CD8-positive, alpha-beta memory T cell (primary cell): ENCODE data around the gene NR1H4. TPM values are rescaled to one million over a fixed set of nuclear protein-coding genes. Genes with fewer than 3 reads are reported as not detected.
A peak's percentile ranks its signal among the peaks of the same experiment; 100 is the strongest.
"Not testable (repeated sequence)": the region's sequence is repeated elsewhere in the genome, so short reads cannot be mapped to it uniquely, and the experiment has no call there.

ENCODE experiments used
- CTCF ChIA-PET: fragments of 350-600 bp; sonication (Branson Sonifier 250); formaldehyde crosslinking; loops from one replicate; lab custom pipeline; 2021; ENCODE audit warnings: antibody characterized with exemption; lab: Charles Lee
- POLR2A ChIA-PET: fragments of 350-600 bp; sonication (Branson Sonifier 250); formaldehyde crosslinking; loops from one replicate; lab custom pipeline; 2021; ENCODE audit warnings: antibody characterized with exemption; lab: Charles Lee
- DNase-seq, 5 donors: peaks; one replicate each; pipeline versions ENCODE4 v3.0.0 to v3.0.0-alpha.2; 2020 to 2022; ENCODE audit warnings: mixed read lengths in 1 of 5
- H3K27ac ChIP-seq: one replicate; pipeline ENCODE4 v1.7.0; 2013; ENCODE audit warnings: low read depth, mild to moderate bottlenecking, low read length, moderate library complexity
- H3K27me3 ChIP-seq: 2 replicates; pipeline ENCODE4 v1.7.0; 2013; ENCODE audit warnings: low read length, mild to moderate bottlenecking; ENCODE audit not compliant: insufficient read depth, poor library complexity, severe bottlenecking
- H3K36me3 ChIP-seq: 2 replicates; pipeline ENCODE4 v1.7.0; 2013; ENCODE audit warnings: mild to moderate bottlenecking, low read length, moderate library complexity; ENCODE audit not compliant: insufficient read depth
- H3K4me1 ChIP-seq: 2 replicates; pipeline ENCODE4 v1.7.0; 2013; ENCODE audit warnings: mild to moderate bottlenecking, low read length, moderate library complexity; ENCODE audit not compliant: insufficient read depth
- H3K4me3 ChIP-seq: 2 replicates; pipeline ENCODE4 v1.7.0; 2013; ENCODE audit warnings: mild to moderate bottlenecking, low read length
- H3K9me3 ChIP-seq: 2 replicates; pipeline ENCODE4 v1.7.0; 2013; ENCODE audit warnings: mild to moderate bottlenecking, low read length
- H3K27ac Mint-ChIP-seq, 8 donors: one replicate each; pipeline ENCODE4 v1.8.0; 2020 to 2021; ENCODE audit warnings: mixed read lengths in 8 of 8, mild to moderate bottlenecking in 6 of 8, inconsistent platforms in 3 of 8, moderate library complexity in 3 of 8
- H3K27me3 Mint-ChIP-seq, 2 donors: one replicate each; pipeline ENCODE4 v1.8.0; 2020 to 2021; ENCODE audit warnings: mixed read lengths in 2 of 2, mild to moderate bottlenecking in 1 of 2, moderate library complexity in 1 of 2
- H3K36me3 Mint-ChIP-seq, 3 donors: one replicate each; pipeline ENCODE4 v1.8.0; 2020 to 2021; ENCODE audit warnings: mixed read lengths in 3 of 3, inconsistent platforms in 1 of 3, mild to moderate bottlenecking in 1 of 3
- H3K4me1 Mint-ChIP-seq, 3 donors: one replicate each; pipeline ENCODE4 v1.8.0; 2020 to 2021; ENCODE audit warnings: mixed read lengths in 3 of 3, inconsistent platforms in 1 of 3, mild to moderate bottlenecking in 1 of 3
- H3K4me3 Mint-ChIP-seq, 7 donors: one replicate each; pipeline ENCODE4 v1.8.0; 2020 to 2021; ENCODE audit warnings: mixed read lengths in 7 of 7, mild to moderate bottlenecking in 6 of 7, moderate library complexity in 4 of 7, inconsistent platforms in 2 of 7
- H3K9me3 Mint-ChIP-seq, 5 donors: one replicate each; pipeline ENCODE4 v1.8.0; 2020 to 2022; ENCODE audit warnings: mixed read lengths in 5 of 5, mild to moderate bottlenecking in 3 of 5, moderate library complexity in 2 of 5, inconsistent platforms in 1 of 5
- polyA plus RNA-seq: library from polyadenylated mRNA; unstranded; fragments of 300-500 nt; fragmentation: Illumina TruSeq; gene quantifications from one replicate; pipeline ENCODE4 v1.2.3, GENCODE V29; 2021
- total RNA-seq, 2 experiments: library from RNA; stranded (reverse); gene quantifications; one replicate each; pipeline ENCODE4 v1.2.3, GENCODE V29; 2021

Gene NR1H4
- total and polyA plus RNA-seq, 3 experiments from 2014 or later: not detected

- no peaks in the 10 kb centered on the region for H3K9me3 Mint-ChIP-seq
- POLR2A ChIA-PET: no interaction called here
- H3K27ac Mint-ChIP-seq: no peak overlapping the region
Measured at GRCh38 chr12:100553936-100554335, 80.3 kb downstream of the NR1H4 start.

GRCh38 chr12:100554608-100555077 is 81.0 kb downstream of the NR1H4 start:
- Mint-ChIP-seq H3K36me3 (no peaks in the 10 kb centered on the region), H3K4me3 (no peak overlapping the region), H3K9me3 (no peaks in the 10 kb centered on the region), H3K4me1 (no peaks in the 10 kb centered on the region), H3K27ac (no peak overlapping the region), H3K27me3 (peaks cover 1 to 16% of the 10 kb centered on the region in 2 donors)
- Histone ChIP-seq H3K36me3 (no peaks in the 10 kb centered on the region), H3K4me1 (no peaks in the 10 kb centered on the region), H3K27me3 (no peaks in the 10 kb centered on the region), H3K9me3 (no peaks in the 10 kb centered on the region), H3K27ac (no peak overlapping the region), H3K4me3 (no peak overlapping the region)
- ChIA-PET CTCF (no interaction called here), POLR2A (no interaction called here)
- DNase-seq: peak in 1 of 5 donors; percentile 10

More at GRCh38 chr12:100553936-100554335, 80.3 kb downstream of the NR1H4 start:
- H3K4me1 ChIP-seq: no peaks in the 10 kb centered on the region
- CTCF ChIA-PET: interaction anchor here (1.4 kb wide), 1 partner anchor 319 kb away, joined by 4 read pairs; no protein-coding TSS in a partner anchor
- H3K27me3 ChIP-seq: no peaks in the 10 kb centered on the region
- H3K36me3 Mint-ChIP-seq: no peaks in the 10 kb centered on the region
- no peak overlapping the region for H3K4me3 Mint-ChIP-seq
- no peaks in the 10 kb centered on the region for H3K4me1 Mint-ChIP-seq
- H3K4me3 ChIP-seq: no peak overlapping the region
- H3K27me3 Mint-ChIP-seq: peaks cover 1 to 16% of the 10 kb centered on the region in 2 donors
- H3K36me3 ChIP-seq: no peaks in the 10 kb centered on the region
- DNase-seq: no peak
- H3K9me3 ChIP-seq: no peaks in the 10 kb centered on the region
- no peak overlapping the region for H3K27ac ChIP-seq

- Mint-ChIP-seq H3K9me3 (no peaks in the 10 kb centered on the region), H3K27ac (no peak overlapping the region), H3K36me3 (no peaks in the 10 kb centered on the region), H3K27me3 (peaks cover 3 to 16% of the 10 kb centered on the region in 2 donors), H3K4me3 (no peak overlapping the region), H3K4me1 (no peaks in the 10 kb centered on the region)
- DNase-seq: no peak
- no peaks in the 10 kb centered on the region for H3K9me3 ChIP-seq
- CTCF ChIA-PET: interaction anchor here (0.7 to 1.2 kb wide), 2 partner anchors 35 to 322 kb away, joined by 3 to 4 read pairs; no protein-coding TSS in a partner anchor
- POLR2A ChIA-PET: no interaction called here
- no peaks in the 10 kb centered on the region for H3K27me3 ChIP-seq
- H3K27ac ChIP-seq: no peak overlapping the region
- no peak overlapping the region for H3K4me3 ChIP-seq
- no peaks in the 10 kb centered on the region for H3K4me1 ChIP-seq
- H3K36me3 ChIP-seq: no peaks in the 10 kb centered on the region
Measured at GRCh38 chr12:100555722-100556121, 82.1 kb downstream of the NR1H4 start.

GRCh38 chr12:100557357-100557756 is 83.7 kb downstream of the NR1H4 start:
- Histone ChIP-seq H3K4me3 (no peak overlapping the region), H3K9me3 (no peaks in the 10 kb centered on the region), H3K27ac (no peak overlapping the region), H3K27me3 (no peaks in the 10 kb centered on the region), H3K36me3 (no peaks in the 10 kb centered on the region), H3K4me1 (no peaks in the 10 kb centered on the region)
- no peak overlapping the region for H3K4me3 Mint-ChIP-seq
- H3K4me1 Mint-ChIP-seq: no peaks in the 10 kb centered on the region
- H3K36me3 Mint-ChIP-seq: no peaks in the 10 kb centered on the region
- H3K27me3 Mint-ChIP-seq: peaks cover 5 to 16% of the 10 kb centered on the region in 2 donors
- no peaks in the 10 kb centered on the region for H3K9me3 Mint-ChIP-seq
- ChIA-PET CTCF (no interaction called here), POLR2A (no interaction called here)
- H3K27ac Mint-ChIP-seq: no peak overlapping the region
- DNase-seq: no peak

GRCh38 chr12:100559261-100559660 is 85.6 kb downstream of the NR1H4 start:
- H3K27me3 ChIP-seq, H3K27ac Mint-ChIP-seq, H3K36me3 ChIP-seq, CTCF ChIA-PET, H3K4me1 ChIP-seq, H3K4me1 Mint-ChIP-seq, DNase-seq, H3K36me3 Mint-ChIP-seq, H3K9me3 Mint-ChIP-seq, H3K4me3 ChIP-seq, H3K4me3 Mint-ChIP-seq, H3K27ac ChIP-seq, POLR2A ChIA-PET, H3K9me3 ChIP-seq: not testable (repeated sequence)
- H3K27me3 Mint-ChIP-seq: peaks cover 5 to 25% of the 10 kb centered on the region in 2 donors

GRCh38 chr12:100564090-100564489 is 90.4 kb downstream of the NR1H4 start:
- ChIA-PET POLR2A (no interaction called here), CTCF (no interaction called here)
- H3K4me1 Mint-ChIP-seq: no peaks in the 10 kb centered on the region
- no peak for DNase-seq
- H3K27ac ChIP-seq: no peak overlapping the region
- H3K4me3 ChIP-seq: no peak overlapping the region
- peaks cover 0 to 1% (median 0%) of the 10 kb centered on the region in 3 donors for H3K36me3 Mint-ChIP-seq
- no peaks in the 10 kb centered on the region for H3K4me1 ChIP-seq
- no peak overlapping the region for H3K27ac Mint-ChIP-seq
- no peaks in the 10 kb centered on the region for H3K36me3 ChIP-seq
- H3K9me3 ChIP-seq: no peaks in the 10 kb centered on the region
- no peaks in the 10 kb centered on the region for H3K27me3 ChIP-seq
- no peaks in the 10 kb centered on the region for H3K9me3 Mint-ChIP-seq
- peaks cover 10 to 20% of the 10 kb centered on the region in 2 donors for H3K27me3 Mint-ChIP-seq
- H3K4me3 Mint-ChIP-seq: no peak overlapping the region

GRCh38 chr12:100564905-100565467 is 91.3 kb downstream of the NR1H4 start:
- peaks cover 0 to 1% (median 0%) of the 10 kb centered on the region in 3 donors for H3K36me3 Mint-ChIP-seq
- no peaks in the 10 kb centered on the region for H3K27me3 ChIP-seq
- no peaks in the 10 kb centered on the region for H3K4me1 ChIP-seq
- no peaks in the 10 kb centered on the region for H3K9me3 Mint-ChIP-seq
- peaks cover 10 to 20% of the 10 kb centered on the region in 2 donors for H3K27me3 Mint-ChIP-seq
- ChIA-PET CTCF (no interaction called here), POLR2A (no interaction called here)
- H3K36me3 ChIP-seq: no peaks in the 10 kb centered on the region
- no peaks in the 10 kb centered on the region for H3K4me1 Mint-ChIP-seq
- no peak overlapping the region for H3K4me3 ChIP-seq
- H3K4me3 Mint-ChIP-seq: no peak overlapping the region
- no peak overlapping the region for H3K27ac Mint-ChIP-seq
- H3K9me3 ChIP-seq: no peaks in the 10 kb centered on the region
- H3K27ac ChIP-seq: no peak overlapping the region
- no peak for DNase-seq

GRCh38 chr12:100565987-100566545 is 92.4 kb downstream of the NR1H4 start:
- ChIA-PET CTCF (no interaction called here), POLR2A (no interaction called here)
- DNase-seq: no peak
- peaks cover 0 to 1% (median 0%) of the 10 kb centered on the region in 3 donors for H3K36me3 Mint-ChIP-seq
- no peak overlapping the region for H3K27ac ChIP-seq
- H3K9me3 Mint-ChIP-seq: no peaks in the 10 kb centered on the region
- H3K4me3 ChIP-seq: no peak overlapping the region
- H3K9me3 ChIP-seq: no peaks in the 10 kb centered on the region
- H3K27me3 Mint-ChIP-seq: peaks cover 8 to 23% of the 10 kb centered on the region in 2 donors
- H3K27me3 ChIP-seq: no peaks in the 10 kb centered on the region
- no peaks in the 10 kb centered on the region for H3K4me1 ChIP-seq
- H3K36me3 ChIP-seq: no peaks in the 10 kb centered on the region
- H3K4me1 Mint-ChIP-seq: no peaks in the 10 kb centered on the region
- H3K4me3 Mint-ChIP-seq: no peak overlapping the region
- H3K27ac Mint-ChIP-seq: no peak overlapping the region
